Parathyroid adenoma (tissue), 2 donors: ENCODE results near the gene DPF1.

Experiments
- H2AFZ ChIP-seq: fragments of 300-600 bp; sonication (generic); one replicate; pipeline ENCODE4 v1.7.0; 2017; ENCODE audit warnings: antibody characterized with exemption, mild to moderate bottlenecking
- H3K27ac ChIP-seq: fragments of 300-600 bp; sonication (generic); one replicate; pipeline ENCODE4 v1.7.0; 2017
- H3K27me3 ChIP-seq: fragments of 300-600 bp; sonication (generic); one replicate; pipeline ENCODE4 v1.7.0; 2017; ENCODE audit warnings: low read length; ENCODE audit not compliant: control insufficient read depth, insufficient read depth
- H3K36me3 ChIP-seq: fragments of 300-600 bp; sonication (generic); one replicate; pipeline ENCODE4 v1.7.0; 2017; ENCODE audit warnings: low read length; ENCODE audit not compliant: control insufficient read depth, insufficient read depth
- H3K4me1 ChIP-seq: fragments of 300-600 bp; sonication (generic); one replicate; pipeline ENCODE4 v1.7.0; 2017; ENCODE audit warnings: control low read depth
- H3K4me2 ChIP-seq: fragments of 300-600 bp; sonication (generic); one replicate; pipeline ENCODE4 v1.7.0; 2017; ENCODE audit warnings: low read length
- H3K4me3 ChIP-seq: fragments of 300-600 bp; sonication (generic); one replicate; pipeline ENCODE4 v1.7.0; 2017; ENCODE audit warnings: low read depth, low read length
- H3K79me2 ChIP-seq: fragments of 300-600 bp; sonication (generic); one replicate; pipeline ENCODE4 v1.7.0; 2017; ENCODE audit warnings: control low read depth
- H3K9ac ChIP-seq: fragments of 300-600 bp; sonication (generic); one replicate; pipeline ENCODE4 v1.7.0; 2017; ENCODE audit warnings: mild to moderate bottlenecking
- H3K9me3 ChIP-seq: fragments of 300-600 bp; sonication (generic); one replicate; pipeline ENCODE4 v1.7.0; 2017; ENCODE audit warnings: low read length; ENCODE audit not compliant: control insufficient read depth
- CTCF ChIP-seq: fragments of 300-600 bp; sonication (generic); IDR thresholded peaks from one replicate; pipeline ENCODE4 v1.7.0; 2017; ENCODE audit warnings: antibody characterized with exemption, mild to moderate bottlenecking
- donor health status: primary hyperparathyroidism.

Gene DPF1

GRCh38 chr19:38164526-38164925 is 59.5 kb downstream of the DPF1 start:
- H3K9ac ChIP-seq, result no peak overlapping the region
- no peak overlapping the region for H3K4me2 ChIP-seq
- no peak overlapping the region for H3K27ac ChIP-seq
- H2AFZ ChIP-seq, result no peak overlapping the region
- H3K4me1 ChIP-seq, result no peaks in the 10 kb centered on the region
- H3K9me3 ChIP-seq, result no peaks in the 10 kb centered on the region
- H3K4me3 ChIP-seq, result no peak overlapping the region
- H3K27me3 ChIP-seq, result no peaks in the 10 kb centered on the region
- no peak for TF ChIP-seq CTCF
- H3K36me3 ChIP-seq, result no peaks in the 10 kb centered on the region
- H3K79me2 ChIP-seq, result no peaks in the 10 kb centered on the region

GRCh38 chr19:38163419-38164290 is 60.4 kb downstream of the DPF1 start:
- Histone ChIP-seq H2AFZ (no peak overlapping the region), H3K9ac (no peak overlapping the region), H3K36me3 (no peaks in the 10 kb centered on the region), H3K4me1 (no peaks in the 10 kb centered on the region), H3K27me3 (no peaks in the 10 kb centered on the region), H3K9me3 (no peaks in the 10 kb centered on the region), H3K27ac (no peak overlapping the region), H3K79me2 (no peaks in the 10 kb centered on the region), H3K4me3 (no peak overlapping the region), H3K4me2 (no peak overlapping the region)
- no peak for TF ChIP-seq CTCF

GRCh38 chr19:38162632-38163031 is 61.4 kb downstream of the DPF1 start:
- H3K9me3 ChIP-seq, result no peaks in the 10 kb centered on the region
- H3K79me2 ChIP-seq, result no peaks in the 10 kb centered on the region
- H3K27me3 ChIP-seq, result no peaks in the 10 kb centered on the region
- H2AFZ ChIP-seq, result no peak overlapping the region
- no peak overlapping the region for H3K4me2 ChIP-seq
- TF ChIP-seq CTCF, result no peak
- H3K27ac ChIP-seq, result no peak overlapping the region
- H3K4me3 ChIP-seq, result no peak overlapping the region
- no peaks in the 10 kb centered on the region for H3K36me3 ChIP-seq
- H3K9ac ChIP-seq, result no peak overlapping the region
- H3K4me1 ChIP-seq, result no peaks in the 10 kb centered on the region

- Histone ChIP-seq H2AFZ (no peak overlapping the region), H3K79me2 (no peaks in the 10 kb centered on the region), H3K27me3 (no peaks in the 10 kb centered on the region), H3K9me3 (no peaks in the 10 kb centered on the region), H3K4me1 (no peaks in the 10 kb centered on the region), H3K4me2 (no peak overlapping the region), H3K4me3 (no peak overlapping the region), H3K27ac (no peak overlapping the region), H3K36me3 (no peaks in the 10 kb centered on the region), H3K9ac (no peak overlapping the region)
- TF ChIP-seq CTCF, result no peak
These were observed 61.9 kb downstream of the DPF1 start for GRCh38 chr19:38162094-38162493.
